T-helper 2 cell treated with Interferon-gamma antibody and Interleukin-4, amounts not matched to agents 5 μg/mL and 100 μg/mL, for 36 hours (primary cell): ENCODE measurements around the gene LTV1.

Source experiments
- DNase-seq: peaks from one replicate; pipeline ENCODE4 v3.0.0; 2021; ENCODE audit warnings: low spot score
- H3K27ac Mint-ChIP-seq: one replicate; pipeline ENCODE4 v1.8.0; 2021; ENCODE audit warnings: mild to moderate bottlenecking, mixed read lengths
- H3K27me3 Mint-ChIP-seq: one replicate; pipeline ENCODE4 v1.8.0; 2021; ENCODE audit warnings: low read depth, mixed read lengths
- H3K36me3 Mint-ChIP-seq: one replicate; pipeline ENCODE4 v1.8.0; 2021; ENCODE audit warnings: low read depth, mixed read lengths
- H3K4me1 Mint-ChIP-seq: one replicate; pipeline ENCODE4 v1.8.0; 2021; ENCODE audit warnings: low read depth, mixed read lengths
- H3K4me3 Mint-ChIP-seq: one replicate; pipeline ENCODE4 v1.8.0; 2022; ENCODE audit warnings: mild to moderate bottlenecking, moderate library complexity, mixed read lengths
- H3K9me3 Mint-ChIP-seq: one replicate; pipeline ENCODE4 v1.8.0; 2021; ENCODE audit warnings: mixed read lengths

LTV1 gene

DNA sequence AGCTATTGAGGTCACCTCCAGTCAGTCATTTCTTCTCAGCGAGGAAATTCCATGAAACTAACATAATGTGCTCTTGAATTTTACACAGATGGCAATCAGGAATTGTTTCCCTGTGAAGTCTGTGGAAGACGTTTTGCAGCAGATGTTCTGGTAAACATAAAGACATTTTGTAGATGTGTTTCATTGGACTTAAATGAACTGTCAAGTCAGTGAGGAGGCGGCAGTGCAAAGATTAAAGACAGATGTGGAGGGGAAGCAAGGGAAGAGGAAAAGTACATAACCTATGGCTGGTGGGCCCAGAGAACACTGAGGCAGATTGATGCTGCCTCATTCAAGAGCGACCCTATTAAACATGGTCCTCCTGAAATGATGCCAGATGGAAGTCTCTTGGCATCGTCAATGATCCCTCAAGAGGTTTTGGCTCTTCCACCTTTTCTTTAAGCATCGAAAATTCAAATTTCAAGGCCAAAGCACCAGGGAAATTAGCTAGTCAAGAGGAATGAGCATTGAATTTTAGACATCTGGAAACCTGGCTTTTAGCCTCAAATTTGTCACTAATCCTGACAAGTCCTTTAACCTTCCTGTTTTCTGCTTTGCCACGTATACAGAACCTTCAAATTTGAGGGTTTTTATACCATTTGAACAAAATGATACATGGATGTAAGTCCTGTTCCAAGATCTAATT lies 41.2 kb downstream of the LTV1 start:
- Mint-ChIP-seq H3K36me3 (no peaks in the 10 kb centered on the region), H3K9me3 (peaks cover 3% of the 10 kb centered on the region)

DNA sequence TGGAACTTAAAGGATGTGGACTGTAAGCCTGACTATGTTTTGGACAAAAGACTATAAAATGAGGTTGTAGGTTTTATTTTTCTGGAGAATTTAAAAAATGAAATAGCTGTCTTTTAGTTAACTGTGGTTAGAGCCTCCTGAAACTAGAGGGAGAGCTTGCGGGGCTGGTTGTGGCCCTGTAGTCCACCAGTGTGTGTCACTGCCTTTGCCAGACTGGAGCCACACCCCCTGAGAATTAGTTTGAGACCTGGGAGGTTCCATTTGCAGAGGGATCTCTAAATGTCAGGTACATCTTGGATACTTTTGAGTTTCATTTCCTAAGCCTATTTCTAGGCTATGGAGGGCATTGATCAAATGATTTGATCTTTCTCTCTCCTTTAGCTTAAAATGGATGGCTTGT lies 42.0 kb downstream of the LTV1 start:
- Mint-ChIP-seq H3K27me3 (peaks cover 3% of the 10 kb centered on the region), H3K9me3 (peaks cover 3% of the 10 kb centered on the region), H3K4me3 (no peak overlapping the region), H3K27ac (no peak overlapping the region), H3K4me1 (no peaks in the 10 kb centered on the region), H3K36me3 (no peaks in the 10 kb centered on the region)
- DNase-seq: no peak

More for the DNA sequence above, 41.2 kb downstream of the LTV1 start:
- no peak overlapping the region for H3K4me3 Mint-ChIP-seq
- H3K27ac Mint-ChIP-seq: no peak overlapping the region
- H3K27me3 Mint-ChIP-seq: peaks cover 3% of the 10 kb centered on the region
- no peaks in the 10 kb centered on the region for H3K4me1 Mint-ChIP-seq
- DNase-seq: no peak

DNA sequence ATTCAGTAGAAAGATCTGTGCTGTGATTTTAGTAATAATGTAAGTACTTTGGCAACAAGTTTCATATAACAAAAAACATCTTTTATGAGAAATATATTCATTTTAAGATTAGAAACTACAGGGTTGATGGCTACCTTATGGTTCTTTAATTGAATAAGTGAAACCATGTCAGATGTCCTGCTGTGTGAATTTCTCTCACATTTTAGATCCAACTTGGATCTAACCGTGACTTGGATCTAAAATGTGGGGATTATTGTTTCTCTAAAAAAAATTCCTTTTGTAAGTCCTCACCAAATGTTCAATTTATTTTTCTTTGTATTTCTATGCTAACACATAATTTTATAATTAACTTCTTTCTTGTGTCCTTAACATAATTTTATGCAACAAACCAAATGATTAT lies 51.5 kb downstream of the LTV1 start:
- Mint-ChIP-seq H3K4me3 (no peak overlapping the region), H3K9me3 (no peaks in the 10 kb centered on the region), H3K4me1 (no peaks in the 10 kb centered on the region), H3K27ac (no peak overlapping the region), H3K27me3 (no peaks in the 10 kb centered on the region), H3K36me3 (no peaks in the 10 kb centered on the region)
- no peak for DNase-seq

DNA sequence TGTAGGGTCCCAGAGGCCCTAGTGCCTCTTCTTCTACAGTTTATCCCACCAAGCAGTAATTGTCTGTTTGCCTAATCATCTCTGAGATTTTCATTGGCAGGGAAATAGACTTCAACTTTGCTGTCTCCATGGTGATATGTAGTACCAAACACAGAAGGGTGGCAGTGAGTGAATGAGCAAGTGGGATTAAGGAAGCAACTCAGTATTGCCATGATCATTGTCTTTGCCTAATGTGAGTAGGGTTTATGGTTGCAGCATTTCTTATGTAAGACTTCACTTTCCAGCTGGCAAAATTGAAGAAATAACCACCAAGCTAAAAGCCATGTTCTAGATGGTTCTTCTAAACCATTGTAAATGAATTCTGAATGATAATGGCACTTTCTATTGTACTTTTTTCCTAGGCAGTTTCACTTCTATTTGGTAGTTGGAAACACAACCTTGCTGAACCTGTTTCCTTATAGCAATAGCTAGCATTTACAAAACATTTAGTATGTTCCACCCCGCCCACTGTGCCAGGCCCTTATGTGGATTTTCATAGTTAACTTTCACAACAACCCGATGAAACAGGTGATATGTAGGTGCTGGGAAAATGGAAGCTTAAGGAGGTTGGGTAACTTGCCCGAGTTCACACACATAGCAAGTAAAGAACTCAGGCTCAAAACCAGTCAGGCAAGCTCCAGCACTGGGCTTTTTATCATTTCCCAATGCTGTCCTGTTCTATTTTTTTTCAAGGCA lies 53.2 kb downstream of the LTV1 start:
- Mint-ChIP-seq H3K27me3 (no peaks in the 10 kb centered on the region), H3K4me1 (no peaks in the 10 kb centered on the region), H3K4me3 (no peak overlapping the region), H3K27ac (no peak overlapping the region), H3K36me3 (no peaks in the 10 kb centered on the region), H3K9me3 (no peaks in the 10 kb centered on the region)
- no peak for DNase-seq

DNA sequence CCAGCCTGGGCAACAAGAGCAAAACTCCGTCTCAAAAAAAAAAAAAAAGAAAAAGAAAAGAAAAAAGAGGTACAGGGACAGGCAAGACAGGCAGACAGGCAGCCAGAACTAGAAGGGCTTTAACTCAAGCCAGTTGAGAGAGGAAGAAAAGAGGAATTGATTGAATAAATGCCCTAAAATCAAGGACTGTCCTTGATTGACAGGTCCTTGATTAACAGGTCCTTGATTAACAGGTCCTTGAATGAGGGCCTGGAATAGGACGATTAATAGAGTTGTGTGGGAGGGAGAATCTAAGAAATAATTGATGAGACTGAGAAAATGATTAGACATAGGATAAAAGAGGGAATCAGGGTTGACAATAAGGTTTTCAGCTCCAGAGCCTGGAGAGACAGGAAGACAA lies 57.2 kb downstream of the LTV1 start:
- H3K9me3 Mint-ChIP-seq: no peaks in the 10 kb centered on the region
- no peak overlapping the region for H3K4me3 Mint-ChIP-seq
- H3K27me3 Mint-ChIP-seq: no peaks in the 10 kb centered on the region
- peaks cover 8% of the 10 kb centered on the region for H3K4me1 Mint-ChIP-seq
- no peak for DNase-seq
- H3K27ac Mint-ChIP-seq: no peak overlapping the region
- no peaks in the 10 kb centered on the region for H3K36me3 Mint-ChIP-seq

DNA sequence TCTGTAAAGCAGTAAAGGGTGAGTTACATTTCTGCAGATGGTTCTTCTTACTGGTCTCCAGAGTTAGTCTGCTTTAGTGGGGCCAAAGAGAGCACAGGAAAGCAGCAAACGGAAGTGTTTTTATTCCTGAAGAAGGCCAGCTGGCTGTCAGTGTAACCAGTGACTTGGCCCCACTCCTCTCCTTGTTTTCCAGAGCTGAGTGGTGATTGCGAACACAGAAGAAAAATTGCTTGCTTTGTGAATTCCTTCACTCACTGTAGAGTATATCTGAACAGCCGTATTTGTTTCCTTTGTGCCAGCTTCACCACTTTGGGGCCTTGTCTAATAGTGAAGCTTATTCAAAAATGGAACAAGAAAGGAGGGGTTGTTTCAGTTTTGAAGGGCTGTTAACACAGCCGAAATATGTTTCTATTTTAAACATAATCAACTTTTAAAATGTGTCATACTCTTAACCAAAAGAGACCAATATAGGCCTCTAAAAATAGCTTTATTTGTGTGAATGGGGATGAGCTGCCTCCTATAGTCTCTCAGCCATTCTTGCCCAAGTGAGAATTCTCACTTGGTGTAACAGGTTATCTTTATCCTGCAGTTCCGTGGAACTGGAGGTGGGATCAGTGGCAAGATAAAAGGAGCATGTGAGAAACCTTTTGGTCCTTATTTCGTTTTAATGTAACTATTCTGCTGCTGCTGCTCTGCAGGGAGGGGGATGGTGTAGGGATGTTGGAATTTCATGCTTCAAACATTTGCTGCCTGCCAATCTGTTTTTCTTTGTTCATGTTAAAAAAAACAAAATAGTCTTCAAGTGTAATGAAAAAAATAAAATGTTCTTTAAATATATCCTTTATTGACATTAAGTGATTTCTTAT lies 59.0 kb downstream of the LTV1 start:
- Mint-ChIP-seq H3K9me3 (no peaks in the 10 kb centered on the region), H3K36me3 (no peaks in the 10 kb centered on the region), H3K4me1 (peaks cover 8% of the 10 kb centered on the region), H3K27ac (no peak overlapping the region), H3K27me3 (no peaks in the 10 kb centered on the region), H3K4me3 (no peak overlapping the region)
- no peak for DNase-seq

DNA sequence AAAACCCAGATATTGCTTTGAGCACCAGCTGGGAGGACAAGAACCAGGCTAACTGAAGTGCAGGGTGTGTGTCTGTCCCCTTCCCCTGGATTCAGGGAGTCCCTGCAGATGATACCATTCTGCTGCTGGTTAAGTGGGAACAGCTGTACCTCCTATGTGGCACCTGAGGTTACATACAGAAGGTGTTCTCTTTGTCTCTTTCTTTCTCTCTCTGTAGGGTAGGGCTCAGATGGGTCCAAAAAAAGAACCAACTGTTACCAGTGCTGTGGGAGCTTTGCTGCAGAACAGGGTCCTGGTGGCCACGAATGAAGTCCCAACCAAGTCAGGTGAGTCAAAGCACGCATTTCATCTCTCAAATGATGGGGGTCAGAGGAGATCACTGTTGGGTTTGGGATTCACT lies 59.7 kb downstream of the LTV1 start:
- Mint-ChIP-seq H3K27ac (no peak overlapping the region), H3K36me3 (no peaks in the 10 kb centered on the region), H3K9me3 (no peaks in the 10 kb centered on the region), H3K27me3 (no peaks in the 10 kb centered on the region), H3K4me1 (peaks cover 8% of the 10 kb centered on the region), H3K4me3 (no peak overlapping the region)
- DNase-seq: no peak

DNA sequence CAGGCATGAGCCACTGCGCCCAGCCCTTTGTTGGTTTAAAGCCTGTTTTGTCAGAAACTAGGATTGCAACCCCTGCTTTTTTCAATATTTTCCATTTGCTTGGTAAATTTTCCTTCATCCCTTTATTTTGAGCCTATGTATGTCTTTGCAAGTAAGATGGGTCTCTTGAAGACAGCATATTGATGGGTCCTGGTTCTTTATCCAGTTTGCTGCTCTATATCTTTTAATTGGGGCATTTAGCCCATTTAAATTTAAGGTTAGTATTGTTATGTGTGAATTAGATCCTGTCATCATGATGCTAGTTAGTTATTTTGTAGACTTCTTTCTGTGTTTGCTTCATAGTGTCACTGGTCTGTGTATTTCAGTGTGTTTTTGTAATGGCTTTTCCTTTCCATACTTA lies 67.9 kb downstream of the LTV1 start:
- no peak overlapping the region for H3K4me3 Mint-ChIP-seq
- peaks cover 27% of the 10 kb centered on the region for H3K9me3 Mint-ChIP-seq
- no peaks in the 10 kb centered on the region for H3K36me3 Mint-ChIP-seq
- no peaks in the 10 kb centered on the region for H3K4me1 Mint-ChIP-seq
- no peak for DNase-seq
- no peak overlapping the region for H3K27ac Mint-ChIP-seq
- peaks cover 4% of the 10 kb centered on the region for H3K27me3 Mint-ChIP-seq

DNA sequence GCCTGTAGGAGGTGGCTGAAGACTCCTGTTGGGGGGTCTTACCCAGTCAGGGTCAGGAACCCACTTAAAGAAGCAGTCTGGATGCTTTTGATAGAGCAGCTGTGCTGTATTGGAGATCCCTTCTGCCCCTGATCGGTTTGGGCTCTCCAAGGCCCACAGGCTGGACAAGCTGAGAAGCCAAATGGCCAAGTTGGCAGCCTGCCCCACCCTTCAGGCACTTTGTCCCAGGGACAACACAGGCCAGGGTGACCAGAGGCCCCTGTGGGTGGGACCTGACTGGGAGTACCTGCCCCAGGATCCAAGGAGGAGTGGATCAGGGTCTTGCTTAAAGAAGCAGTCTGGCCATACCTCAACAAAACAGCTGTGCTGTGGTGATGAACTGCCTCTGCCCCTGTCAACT lies 69.5 kb downstream of the LTV1 start:
- no peaks in the 10 kb centered on the region for H3K4me1 Mint-ChIP-seq
- no peak for DNase-seq
- H3K36me3 Mint-ChIP-seq: no peaks in the 10 kb centered on the region
- peaks cover 33% of the 10 kb centered on the region for H3K9me3 Mint-ChIP-seq
- no peak overlapping the region for H3K27ac Mint-ChIP-seq
- peaks cover 4% of the 10 kb centered on the region for H3K27me3 Mint-ChIP-seq
- H3K4me3 Mint-ChIP-seq: no peak overlapping the region
